HG02973 (cell line): ENCODE results near the gene TYR.
"Not testable (repeated sequence)": the region's sequence is repeated elsewhere in the genome, so short reads cannot be mapped to it uniquely, and the experiment has no call there.

Experiments used
- ATAC-seq: cut with Tn5 transposase; IDR thresholded peaks from one replicate; pipeline ENCODE4 v1.9.1; 2021; ENCODE audit warnings: moderate library complexity; ENCODE audit not compliant: unreplicated experiment

TYR gene

GRCh38 chr11:89177691-89178231 is at the start of gene TYR:
TSS of gene TYR (plus strand) at chr11:89177875. CDS start at chr11:89177954, 79 bp downstream.
- ATAC-seq, result no peak

GRCh38 chr11:89136606-89137005 is 41.1 kb upstream of the TYR start:
- ATAC-seq, result no peak

GRCh38 chr11:89147229-89147628 is 30.4 kb upstream of the TYR start:
- no peak for ATAC-seq

GRCh38 chr11:89159974-89160373 is 17.7 kb upstream of the TYR start:
- ATAC-seq, result no peak

GRCh38 chr11:89161949-89162348 is 15.7 kb upstream of the TYR start:
- no peak for ATAC-seq

GRCh38 chr11:89163686-89164085 is 14.0 kb upstream of the TYR start:
- ATAC-seq, result no peak

GRCh38 chr11:89168396-89168795 is 9.3 kb upstream of the TYR start:
- ATAC-seq, result no peak

GRCh38 chr11:89175796-89176195 is 1.9 kb upstream of the TYR start:
- no peak for ATAC-seq

- ATAC-seq, result no peak
These were observed 737 bp upstream of the TYR start for GRCh38 chr11:89176938-89177337.

GRCh38 chr11:89181111-89181510 is 3.4 kb downstream of the TYR start:
- ATAC-seq, result no peak

- ATAC-seq, result no peak
These were observed 5.3 kb downstream of the TYR start for GRCh38 chr11:89182773-89183518.

- ATAC-seq, result no peak
These were observed 6.3 kb downstream of the TYR start for GRCh38 chr11:89184021-89184420.

GRCh38 chr11:89189776-89190175 is 12.1 kb downstream of the TYR start:
- no peak for ATAC-seq

GRCh38 chr11:89201138-89201537 is 23.5 kb downstream of the TYR start:
- no peak for ATAC-seq

- ATAC-seq, result no peak
These were observed 26.1 kb downstream of the TYR start for GRCh38 chr11:89203814-89204213.

- ATAC-seq, result no peak
These were observed 27.7 kb downstream of the TYR start for GRCh38 chr11:89205378-89205777.

- no peak for ATAC-seq
These were observed 43.1 kb downstream of the TYR start for GRCh38 chr11:89220684-89221339.

- no peak for ATAC-seq
These were observed 57.4 kb downstream of the TYR start for GRCh38 chr11:89235083-89235482.

- no peak for ATAC-seq
These were observed 58.3 kb downstream of the TYR start for GRCh38 chr11:89235976-89236375.

- ATAC-seq, result not testable (repeated sequence)
These were observed 69.3 kb downstream of the TYR start for GRCh38 chr11:89247007-89247406.

- ATAC-seq, result no peak
These were observed 71.5 kb downstream of the TYR start for GRCh38 chr11:89249196-89249595.

GRCh38 chr11:89261483-89261882 is 83.8 kb downstream of the TYR start:
- not testable (repeated sequence) for ATAC-seq
